GM21390 (cell line): Measurements from ENCODE around the gene KCNJ4.
A peak's percentile ranks its signal among the peaks of the same experiment; 100 is the strongest.
"Not testable (repeated sequence)": the region's sequence is repeated elsewhere in the genome, so short reads cannot be mapped to it uniquely, and the experiment has no call there.

Experiments
- ATAC-seq: cut with Tn5 transposase; IDR thresholded peaks from one replicate; pipeline ENCODE4 v1.9.1; 2021; ENCODE audit not compliant: unreplicated experiment

Gene KCNJ4

GRCh38 chr22:38415561-38416321 lies 39.3 kb downstream of the KCNJ4 start:
- ATAC-seq: no peak

- no peak for ATAC-seq
Observed at GRCh38 chr22:38415046-38415445, 40.0 kb downstream of the KCNJ4 start.

- no peak for ATAC-seq
Observed at GRCh38 chr22:38414009-38414395, 41.0 kb downstream of the KCNJ4 start.

- ATAC-seq: no peak
Observed at GRCh38 chr22:38413085-38414008, 41.7 kb downstream of the KCNJ4 start.

- ATAC-seq: no peak
Observed at GRCh38 chr22:38412435-38413084, 42.4 kb downstream of the KCNJ4 start.

GRCh38 chr22:38411016-38411415 lies 44.0 kb downstream of the KCNJ4 start:
- no peak for ATAC-seq

GRCh38 chr22:38409916-38410315 lies 45.1 kb downstream of the KCNJ4 start:
- not testable (repeated sequence) for ATAC-seq

- ATAC-seq: no peak
Observed at GRCh38 chr22:38406617-38407016, 48.4 kb downstream of the KCNJ4 start.

GRCh38 chr22:38404419-38404818 lies 50.6 kb downstream of the KCNJ4 start:
- ATAC-seq: no peak

GRCh38 chr22:38403812-38404211 lies 51.2 kb downstream of the KCNJ4 start:
- ATAC-seq: no peak

- no peak for ATAC-seq
Observed at GRCh38 chr22:38402204-38402603, 52.8 kb downstream of the KCNJ4 start.

- ATAC-seq: no peak
Observed at GRCh38 chr22:38401336-38402084, 53.5 kb downstream of the KCNJ4 start.

GRCh38 chr22:38400256-38400655 lies 54.7 kb downstream of the KCNJ4 start:
- not testable (repeated sequence) for ATAC-seq

GRCh38 chr22:38398609-38399461 lies 56.2 kb downstream of the KCNJ4 start:
- peak; percentile 43 for ATAC-seq

GRCh38 chr22:38398181-38398608 lies 56.8 kb downstream of the KCNJ4 start:
- peak; percentile 26 for ATAC-seq

GRCh38 chr22:38397189-38398085 lies 57.6 kb downstream of the KCNJ4 start:
- ATAC-seq: no peak

- ATAC-seq: not testable (repeated sequence)
Observed at GRCh38 chr22:38396440-38397069, 58.4 kb downstream of the KCNJ4 start.

GRCh38 chr22:38395944-38396343 lies 59.1 kb downstream of the KCNJ4 start:
- not testable (repeated sequence) for ATAC-seq
